Retina (tissue), 1 donor: Measurements from ENCODE around the gene MPG.

Experiments
- DNase-seq: peaks from one replicate; pipeline ENCODE4 v3.0.0-alpha.2; 2016

The MPG gene

DNA sequence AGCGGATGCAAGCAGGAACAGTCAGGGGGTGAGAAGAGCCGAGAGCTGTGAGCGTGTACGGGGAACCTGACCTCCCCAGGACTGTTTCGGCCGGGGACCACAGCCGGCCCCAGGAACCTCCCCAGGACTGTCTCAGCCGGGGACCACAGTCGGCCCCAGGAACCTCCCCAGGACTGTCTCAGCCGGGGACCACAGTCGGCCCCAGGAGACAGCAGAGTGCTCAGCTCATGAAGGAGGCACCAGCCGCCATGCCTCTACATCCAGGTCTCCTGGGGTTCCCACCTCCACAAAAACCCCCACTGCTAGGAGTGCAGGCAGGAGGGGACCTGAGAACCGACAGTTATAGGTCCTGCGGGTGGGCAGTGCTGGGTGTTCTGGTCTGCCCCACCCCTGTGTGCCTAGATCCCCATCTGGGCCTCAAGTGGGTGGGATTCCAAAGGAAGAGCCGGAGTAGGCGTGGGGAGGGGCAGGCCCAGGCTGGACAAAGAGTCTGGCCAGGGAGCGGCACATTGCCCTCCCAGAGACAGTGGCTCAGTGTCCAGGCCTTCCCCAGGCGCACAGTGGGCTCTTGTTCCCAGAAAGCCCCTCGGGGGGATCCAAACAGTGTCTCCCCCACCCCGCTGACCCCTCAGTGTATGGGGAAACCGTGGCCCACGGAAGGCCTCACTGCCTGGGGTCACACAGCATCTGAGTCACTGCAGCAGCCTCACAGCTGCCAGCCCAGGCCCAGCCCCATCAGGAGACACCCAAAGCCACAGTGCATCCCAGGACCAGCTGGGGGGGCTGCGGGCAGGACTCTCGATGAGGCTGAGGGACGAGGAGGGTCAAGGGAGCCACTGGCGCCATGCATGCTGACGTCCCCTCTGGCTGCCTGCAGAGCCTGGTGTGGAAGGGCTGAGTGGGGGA, 9.9 kb upstream of the MPG start:
- DNase-seq = peak; percentile 58

- peak; percentile 32 for DNase-seq
Observed at GRCh38 chr16:69181-69580, 8.8 kb upstream of the MPG start.

DNA sequence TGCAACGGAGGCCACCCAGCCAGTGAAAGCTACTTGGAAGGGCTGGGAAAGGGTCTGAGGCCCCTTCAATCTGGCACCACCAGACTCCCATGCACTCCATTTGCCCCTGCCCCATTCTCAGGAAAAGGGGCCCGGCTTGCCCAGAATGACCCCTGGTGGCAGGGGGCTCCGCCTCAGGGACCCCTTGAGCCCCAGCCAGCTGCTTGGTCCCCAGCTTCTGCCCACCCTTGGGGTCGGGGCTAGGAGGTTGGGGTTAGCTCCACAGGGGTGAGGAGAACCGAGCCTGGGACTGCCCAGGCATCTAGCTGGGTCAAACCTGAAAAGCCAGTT, 6.8 kb upstream of the MPG start:
- no peak for DNase-seq

- peak; percentile 73 for DNase-seq
Observed at GRCh38 chr16:71540-72401, 6.3 kb upstream of the MPG start.

DNA sequence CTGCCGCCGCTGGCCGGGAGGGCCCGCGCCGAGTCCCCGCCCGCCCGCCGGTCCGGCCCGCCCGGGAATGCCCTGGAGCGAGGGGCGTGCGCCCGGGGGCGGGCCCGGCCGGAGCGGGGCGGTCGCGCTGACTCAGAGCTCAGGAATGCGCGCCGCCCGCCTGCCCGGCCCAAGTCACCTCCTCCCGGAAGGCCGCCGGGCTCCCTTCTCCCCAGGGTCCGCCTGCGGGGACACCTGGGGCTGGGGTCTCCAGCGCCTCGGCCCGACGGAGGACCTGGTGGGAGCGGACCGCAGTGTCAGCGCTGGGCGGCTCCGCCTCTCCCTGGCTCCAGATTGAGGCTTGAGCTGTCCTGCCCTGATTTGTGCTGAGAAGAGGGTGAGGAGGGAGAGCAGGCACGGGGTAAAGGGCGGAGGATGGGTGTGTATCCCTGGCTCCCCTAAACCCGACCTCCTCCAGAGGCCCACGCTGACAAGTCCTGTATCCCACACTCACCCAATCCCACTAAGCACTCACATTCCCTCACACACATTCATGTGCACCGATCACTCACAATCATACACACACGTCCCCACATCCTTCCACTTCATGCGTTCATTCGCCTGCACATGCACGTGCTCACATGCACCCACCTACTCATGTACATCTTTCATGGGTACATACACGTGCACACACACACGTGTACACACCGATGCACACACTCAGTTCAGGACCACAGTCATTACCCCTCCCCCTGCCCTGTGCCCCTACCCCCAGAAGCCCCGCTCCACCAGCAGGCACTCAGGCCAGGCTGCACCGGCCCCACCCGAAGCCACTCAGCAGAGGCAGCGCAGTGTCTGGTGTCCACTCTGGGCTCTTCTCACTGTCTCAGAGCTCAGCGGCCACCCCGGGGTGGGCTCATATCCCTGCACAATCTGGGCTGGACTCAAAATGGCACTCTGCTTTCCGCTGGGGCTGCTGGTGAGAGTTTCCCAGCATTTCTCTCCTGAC, 5.2 kb upstream of the MPG start, which contains the start of gene RHBDF1:
TSS of gene RHBDF1 (minus strand) at position 71 of the 988 bp plus-strand sequence. CDS start 7,616 bp downstream, outside the sequence.
- DNase-seq = peak; percentile 54

- no peak for DNase-seq
Observed at GRCh38 chr16:74051-74746, 3.8 kb upstream of the MPG start.

DNA sequence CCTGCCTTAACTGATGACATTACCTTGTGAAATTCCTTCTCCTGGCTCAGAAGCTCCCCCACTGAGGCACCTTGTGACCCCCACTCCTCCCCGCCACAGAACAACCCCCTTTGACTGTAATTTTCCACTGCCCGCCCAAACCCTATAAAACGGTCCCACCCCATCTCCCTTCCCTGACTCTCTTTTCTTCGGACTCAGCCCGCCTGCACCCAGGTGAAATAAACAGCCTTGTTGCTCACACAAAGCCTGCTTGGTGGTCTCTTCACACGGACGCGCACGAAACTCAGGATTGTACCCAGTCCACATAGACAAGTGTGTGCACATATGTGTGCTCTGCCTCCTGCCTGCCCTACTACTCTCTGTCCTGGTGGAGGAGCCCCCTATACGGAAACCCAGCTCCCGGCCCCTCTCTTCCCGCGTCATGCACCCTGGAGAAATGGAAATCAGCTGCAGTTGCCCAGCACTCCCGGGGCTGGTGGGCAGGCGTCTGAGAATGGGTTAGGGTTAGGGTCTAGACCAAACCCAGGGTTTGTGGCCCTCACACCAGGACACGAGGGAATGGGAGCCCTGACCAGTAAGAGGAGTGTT, 3.2 kb upstream of the MPG start:
- no peak for DNase-seq

DNA sequence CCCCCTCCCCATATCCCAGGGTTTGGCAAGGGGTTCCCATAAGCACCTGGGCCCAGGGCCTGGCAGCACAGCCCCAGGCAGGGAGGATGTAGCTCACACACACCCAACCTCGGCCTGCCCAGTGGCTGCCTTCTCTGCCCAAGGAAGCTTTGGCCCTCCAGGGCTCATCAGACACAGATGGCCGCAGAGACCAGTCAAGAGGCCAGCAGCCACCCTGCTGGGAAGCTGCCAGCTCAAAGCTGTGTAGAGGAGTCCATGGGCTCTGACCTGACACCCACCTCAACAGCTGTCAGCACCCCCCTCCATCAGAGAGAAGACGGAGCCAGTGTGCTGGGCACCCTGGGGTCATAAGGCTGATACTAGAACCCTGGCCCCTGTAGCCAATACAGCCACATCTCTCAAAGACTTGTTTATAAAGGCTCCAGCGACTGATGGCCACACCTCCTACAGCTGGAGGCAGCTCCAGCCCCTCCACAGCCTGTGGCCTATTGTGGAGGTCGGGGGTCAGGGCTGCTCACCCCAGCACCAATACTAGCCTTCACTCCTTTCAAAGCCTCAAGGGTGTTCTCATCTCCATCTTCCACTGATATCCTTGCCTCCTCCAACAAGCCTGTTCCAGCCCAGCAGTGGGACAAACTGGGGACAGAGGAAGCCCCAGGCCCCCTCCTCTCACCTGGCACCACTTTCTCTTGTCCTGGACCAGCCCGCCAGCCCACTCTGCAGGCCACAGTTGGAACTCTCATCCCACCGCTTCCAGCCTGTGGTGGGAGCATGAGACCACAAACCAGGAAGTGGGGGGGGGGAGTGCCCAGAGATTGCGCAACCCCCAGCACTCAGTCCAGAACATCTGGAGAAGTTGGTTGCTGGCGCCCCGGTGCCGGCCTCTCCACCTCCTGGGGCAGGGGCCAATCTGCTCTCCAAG, 2.2 kb upstream of the MPG start:
- peak; percentile 28 for DNase-seq

GRCh38 chr16:76535-77272, 1.3 kb upstream of the MPG start:
- no peak for DNase-seq

DNA sequence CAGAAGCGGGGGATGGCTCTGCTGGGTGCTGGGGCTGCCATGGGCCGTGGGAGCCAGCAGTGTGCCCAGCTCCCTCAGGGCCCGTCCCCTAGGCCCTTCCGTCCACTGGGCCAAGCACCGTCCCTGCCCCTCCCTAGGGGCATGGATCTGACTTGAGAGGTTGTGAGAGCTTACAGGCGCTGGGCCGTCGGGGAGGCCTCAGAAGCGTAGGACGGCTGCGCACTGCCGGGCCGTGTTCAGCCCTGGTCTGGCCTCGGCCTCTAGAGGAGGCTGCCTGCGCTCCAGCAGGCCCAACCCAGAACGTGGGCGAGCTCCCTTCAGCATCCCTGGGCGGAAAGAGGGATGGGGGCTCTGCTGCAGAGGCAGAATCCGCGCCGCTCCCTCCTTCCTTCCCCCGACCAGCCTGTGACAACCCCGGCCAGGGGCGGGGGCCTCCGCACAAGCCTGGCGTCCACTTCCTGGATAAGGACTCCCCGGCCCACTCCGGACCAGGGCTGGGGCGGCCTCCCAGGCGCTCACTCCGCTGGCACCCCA, 685 bp upstream of the MPG start:
- DNase-seq = peak; percentile 77

- DNase-seq = peak; percentile 69
Observed at GRCh38 chr16:78444-79150, 572 bp downstream of the MPG start.

DNA sequence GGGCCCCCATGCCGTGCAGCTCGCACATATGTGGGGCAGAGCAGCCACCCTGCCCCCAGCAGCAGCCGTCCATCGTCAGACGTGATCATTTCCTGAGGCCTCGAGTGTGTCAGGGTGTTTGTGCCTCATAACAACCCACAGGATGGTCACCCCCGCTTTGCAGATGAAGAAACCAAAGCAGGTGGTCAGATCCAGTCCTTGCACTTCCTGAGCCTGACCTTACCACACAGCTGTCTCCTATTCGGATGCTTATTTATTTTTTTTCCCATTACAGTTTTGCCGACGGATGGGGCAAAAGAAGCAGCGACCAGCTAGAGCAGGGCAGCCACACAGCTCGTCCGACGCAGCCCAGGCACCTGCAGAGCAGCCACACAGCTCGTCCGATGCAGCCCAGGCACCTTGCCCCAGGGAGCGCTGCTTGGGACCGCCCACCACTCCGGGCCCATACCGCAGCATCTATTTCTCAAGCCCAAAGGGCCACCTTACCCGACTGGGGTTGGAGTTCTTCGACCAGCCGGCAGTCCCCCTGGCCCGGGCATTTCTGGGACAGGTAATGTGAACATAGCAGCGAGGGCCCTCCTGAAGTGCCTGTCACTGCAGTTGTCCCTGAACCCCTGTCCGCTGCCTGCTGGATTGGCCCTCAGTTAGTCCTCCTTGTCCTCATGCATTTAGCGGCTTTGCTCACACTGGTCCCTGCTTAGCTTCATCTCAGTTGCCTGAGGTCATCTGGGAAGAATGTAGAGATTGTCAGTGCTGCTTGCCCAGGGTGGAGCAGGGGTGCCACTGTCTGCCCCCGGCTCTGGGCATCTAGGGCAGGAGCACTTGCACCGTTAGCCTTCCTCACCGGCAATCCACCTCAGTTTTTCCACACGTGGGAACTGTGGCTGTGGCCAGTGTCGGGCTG, 1.4 kb downstream of the MPG start:
- no peak for DNase-seq

- DNase-seq = no peak
Observed at GRCh38 chr16:83060-83603, 5.1 kb downstream of the MPG start.

- DNase-seq = no peak
Observed at GRCh38 chr16:83781-84615, 6.0 kb downstream of the MPG start.

GRCh38 chr16:84718-85406, 6.8 kb downstream of the MPG start:
- DNase-seq = no peak

- DNase-seq = no peak
Observed at GRCh38 chr16:85407-85782, 7.4 kb downstream of the MPG start.
